IPS-15b (cell line): ENCODE measurements around the gene PLA2G4F.
A peak's percentile ranks its signal among the peaks of the same experiment; 100 is the strongest.

ENCODE experiments used
- H3K27me3 ChIP-seq: one replicate; pipeline ENCODE4 v1.6.1; 2013; ENCODE audit warnings: low read length; ENCODE audit not compliant: control insufficient read depth, insufficient read depth
- H3K36me3 ChIP-seq: one replicate; pipeline ENCODE4 v1.6.1; 2013; ENCODE audit warnings: low read length; ENCODE audit not compliant: control insufficient read depth, insufficient read depth
- H3K4me1 ChIP-seq: one replicate; pipeline ENCODE4 v1.6.1; 2013; ENCODE audit warnings: mild to moderate bottlenecking, low read length; ENCODE audit not compliant: control insufficient read depth, insufficient read depth
- H3K4me3 ChIP-seq: one replicate; pipeline ENCODE4 v1.5.1; 2013; ENCODE audit warnings: low read depth, low read length
- H3K9ac ChIP-seq: one replicate; pipeline ENCODE4 v1.6.1; 2013; ENCODE audit warnings: low read depth, mild to moderate bottlenecking, low read length
- H3K9me3 ChIP-seq: one replicate; pipeline ENCODE4 v1.6.1; 2013; ENCODE audit warnings: mild to moderate bottlenecking, low read length; ENCODE audit not compliant: control insufficient read depth, insufficient read depth

The PLA2G4F gene

DNA sequence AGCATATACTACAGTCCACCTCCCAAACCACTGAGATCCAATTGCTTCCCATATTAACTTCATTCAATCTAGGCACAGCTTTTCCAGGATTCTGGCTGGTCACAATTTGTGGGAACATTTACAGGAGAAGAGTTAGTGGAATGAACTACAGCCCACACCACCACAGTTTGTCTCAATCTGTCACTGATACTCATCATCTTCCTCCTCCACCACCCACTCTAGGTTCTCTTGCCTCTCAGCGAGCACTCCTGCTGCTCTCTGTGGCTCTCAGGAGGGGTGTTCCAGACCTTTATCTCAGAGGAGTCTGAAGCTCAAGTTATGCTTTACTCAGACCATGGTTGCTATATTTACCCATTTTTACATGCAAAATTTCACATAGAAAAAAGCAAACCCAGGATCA is 36.2 kb downstream of the PLA2G4F start:
- Histone ChIP-seq H3K4me3 (no peak overlapping the region), H3K27me3 (no peaks in the 10 kb centered on the region), H3K4me1 (peaks cover 5% of the 10 kb centered on the region), H3K9me3 (no peaks in the 10 kb centered on the region), H3K36me3 (no peaks in the 10 kb centered on the region), H3K9ac (no peak overlapping the region)

GRCh38 chr15:42119446-42119760 is 37.0 kb downstream of the PLA2G4F start:
- Histone ChIP-seq H3K36me3 (no peaks in the 10 kb centered on the region), H3K4me3 (no peak overlapping the region), H3K9ac (no peak overlapping the region), H3K4me1 (peaks cover 5% of the 10 kb centered on the region), H3K27me3 (no peaks in the 10 kb centered on the region), H3K9me3 (no peaks in the 10 kb centered on the region)

DNA sequence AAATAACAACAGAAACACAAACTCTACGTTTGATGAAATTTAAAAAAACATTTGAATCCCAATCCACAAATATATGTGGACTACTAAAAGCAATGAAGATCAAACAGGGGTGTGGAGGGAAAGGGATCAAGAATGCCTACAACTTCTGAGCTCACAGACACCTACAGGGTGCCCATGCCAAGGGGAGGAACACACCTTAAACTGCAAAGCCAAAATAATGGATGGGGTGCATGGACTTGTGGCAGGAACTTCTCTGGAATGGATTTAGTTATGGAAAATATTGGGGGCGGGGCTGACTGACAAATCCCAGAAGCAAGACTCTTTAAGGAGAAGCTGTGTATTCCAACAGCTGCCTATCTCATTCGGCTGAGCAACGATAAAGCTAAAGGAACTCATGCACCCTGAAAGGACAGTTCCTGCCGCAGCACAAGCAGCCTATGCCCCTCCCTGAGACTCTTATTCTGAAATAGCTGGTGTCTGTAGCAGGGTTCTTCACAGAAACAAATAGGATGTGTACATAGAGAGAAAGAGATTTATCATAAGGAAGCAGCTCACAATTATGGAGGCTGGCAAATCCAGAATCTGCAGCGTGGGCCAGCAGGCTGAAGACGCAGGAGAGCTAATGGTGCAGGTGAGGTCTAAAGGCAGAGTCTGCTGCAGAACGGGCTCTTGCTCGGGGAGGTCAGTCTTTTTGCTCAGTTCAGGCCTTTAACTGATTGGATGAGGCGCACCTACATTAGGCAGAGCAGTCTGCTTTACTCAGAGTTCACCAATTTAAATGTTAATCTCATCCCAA is 37.6 kb downstream of the PLA2G4F start:
- H3K4me3 ChIP-seq = peak overlapping the region; percentile 18
- H3K27me3 ChIP-seq = no peaks in the 10 kb centered on the region

DNA sequence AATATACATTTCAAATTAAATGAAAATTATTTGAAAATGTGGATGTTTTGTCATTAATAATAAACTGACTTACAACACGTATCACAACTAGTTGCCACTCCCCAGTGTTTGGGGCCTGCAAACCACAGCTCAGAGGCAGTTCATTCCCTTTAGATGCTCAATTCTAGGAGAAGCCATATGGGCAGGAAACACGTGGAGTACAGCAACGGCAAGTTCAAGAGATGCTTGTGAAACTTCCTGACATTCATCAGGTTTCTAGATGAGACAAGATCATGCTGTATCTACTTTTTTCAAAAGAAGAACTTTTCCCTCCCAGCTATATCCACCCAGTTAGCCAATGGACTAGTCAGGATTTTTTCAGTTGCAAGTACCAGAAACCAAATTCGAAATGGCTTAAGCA is 44.5 kb downstream of the PLA2G4F start:
- Histone ChIP-seq H3K4me3 (no peak overlapping the region), H3K9ac (no peak overlapping the region), H3K36me3 (no peaks in the 10 kb centered on the region), H3K4me1 (no peaks in the 10 kb centered on the region), H3K27me3 (no peaks in the 10 kb centered on the region), H3K9me3 (no peaks in the 10 kb centered on the region)

More for the DNA sequence above, 37.6 kb downstream of the PLA2G4F start:
- Histone ChIP-seq H3K4me1 (peaks cover 5% of the 10 kb centered on the region), H3K36me3 (no peaks in the 10 kb centered on the region), H3K9me3 (no peaks in the 10 kb centered on the region), H3K9ac (no peak overlapping the region)

- no peak overlapping the region for H3K9ac ChIP-seq
- no peak overlapping the region for H3K4me3 ChIP-seq
- H3K27me3 ChIP-seq = no peaks in the 10 kb centered on the region
- no peaks in the 10 kb centered on the region for H3K9me3 ChIP-seq
- no peaks in the 10 kb centered on the region for H3K4me1 ChIP-seq
- no peaks in the 10 kb centered on the region for H3K36me3 ChIP-seq
Measured at GRCh38 chr15:42110367-42110766, 46.1 kb downstream of the PLA2G4F start.

GRCh38 chr15:42108806-42109205 is 47.6 kb downstream of the PLA2G4F start:
- Histone ChIP-seq H3K9ac (no peak overlapping the region), H3K36me3 (no peaks in the 10 kb centered on the region), H3K4me1 (no peaks in the 10 kb centered on the region), H3K27me3 (no peaks in the 10 kb centered on the region), H3K4me3 (no peak overlapping the region), H3K9me3 (no peaks in the 10 kb centered on the region)

DNA sequence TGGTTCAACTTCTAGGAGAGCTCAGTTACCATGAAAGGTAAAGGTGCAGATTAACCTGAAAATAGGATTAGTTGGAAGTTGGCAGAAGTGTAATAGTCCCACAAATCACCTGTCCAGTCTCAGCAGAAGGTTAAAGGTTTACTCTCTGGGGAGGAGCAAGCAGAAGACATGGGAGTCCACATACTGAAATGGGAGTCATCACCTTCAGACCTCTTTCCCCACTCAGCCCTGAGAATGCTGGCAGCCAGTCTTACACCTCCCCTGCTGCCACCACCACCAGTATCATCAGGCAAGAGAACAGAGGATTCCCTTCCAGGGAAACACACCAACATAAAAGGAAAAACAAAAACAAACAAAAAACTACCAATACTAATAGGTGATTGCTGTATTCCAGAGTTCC is 48.2 kb downstream of the PLA2G4F start:
- H3K9ac ChIP-seq = no peak overlapping the region
- H3K36me3 ChIP-seq = no peaks in the 10 kb centered on the region
- no peak overlapping the region for H3K4me3 ChIP-seq
- no peaks in the 10 kb centered on the region for H3K4me1 ChIP-seq
- no peaks in the 10 kb centered on the region for H3K9me3 ChIP-seq
- no peaks in the 10 kb centered on the region for H3K27me3 ChIP-seq

DNA sequence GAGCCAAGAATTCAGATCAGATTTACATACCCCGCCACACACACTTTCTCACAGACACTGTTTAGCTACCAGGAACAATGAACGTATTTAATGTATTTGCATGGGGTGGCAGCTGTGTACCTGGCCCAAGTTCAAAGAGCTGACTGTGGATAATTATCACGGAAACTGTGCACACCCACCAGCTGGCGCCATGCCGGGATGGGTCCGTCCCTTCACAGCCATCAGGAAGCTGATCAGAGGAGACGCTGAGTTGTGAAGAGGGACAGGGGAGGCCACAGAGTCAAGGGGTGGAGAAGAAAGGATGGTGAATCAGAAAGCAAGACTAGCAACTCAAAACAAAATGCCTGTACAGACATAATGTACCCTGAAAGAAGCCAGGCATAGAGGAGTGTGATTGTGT is 49.0 kb downstream of the PLA2G4F start:
- Histone ChIP-seq H3K4me3 (no peak overlapping the region), H3K9ac (no peak overlapping the region), H3K4me1 (no peaks in the 10 kb centered on the region), H3K36me3 (no peaks in the 10 kb centered on the region), H3K27me3 (no peaks in the 10 kb centered on the region), H3K9me3 (no peaks in the 10 kb centered on the region)

- Histone ChIP-seq H3K9ac (no peak overlapping the region), H3K36me3 (no peaks in the 10 kb centered on the region), H3K27me3 (no peaks in the 10 kb centered on the region), H3K4me3 (no peak overlapping the region), H3K4me1 (no peaks in the 10 kb centered on the region), H3K9me3 (no peaks in the 10 kb centered on the region)
Measured at GRCh38 chr15:42106288-42106687, 50.1 kb downstream of the PLA2G4F start.

DNA sequence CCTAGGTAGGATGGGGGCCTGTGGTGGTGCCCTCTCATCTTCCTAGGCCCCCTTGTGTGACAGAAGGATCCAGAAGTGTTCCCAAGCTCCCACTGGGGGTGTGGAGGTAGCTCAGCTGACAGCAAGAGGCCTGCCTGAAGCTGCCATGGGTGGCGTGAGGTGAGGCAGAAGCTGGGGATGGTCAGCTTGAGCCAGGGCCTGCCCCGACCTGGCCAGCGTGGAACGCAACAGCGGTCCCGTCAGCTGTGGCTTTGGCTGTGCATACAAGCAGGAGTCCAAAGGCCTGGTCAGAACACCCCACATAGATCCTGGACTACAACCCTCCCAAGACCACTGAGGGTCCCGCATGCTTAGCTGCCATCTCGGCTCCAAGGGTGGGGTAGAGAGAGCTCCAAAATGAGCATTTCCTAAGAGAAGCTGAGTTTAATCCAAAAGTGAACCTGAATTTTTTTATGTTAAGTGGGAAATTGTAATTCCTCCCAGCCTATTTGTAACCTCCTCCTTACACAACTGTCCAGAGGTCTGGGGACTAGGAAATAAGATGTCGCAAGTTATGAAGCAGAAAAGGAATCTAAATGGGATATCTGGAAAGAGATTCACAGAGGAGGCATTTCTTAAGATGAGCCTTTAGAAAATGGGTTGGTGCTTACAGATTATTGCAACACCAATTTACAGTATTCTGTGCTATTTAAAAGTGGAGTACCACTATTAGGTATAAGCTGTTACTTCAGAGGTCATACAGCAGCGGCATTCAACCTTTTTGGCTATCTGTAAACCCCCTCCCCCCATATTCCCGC is 52.1 kb downstream of the PLA2G4F start:
- no peaks in the 10 kb centered on the region for H3K36me3 ChIP-seq
- no peak overlapping the region for H3K4me3 ChIP-seq
- H3K4me1 ChIP-seq = no peaks in the 10 kb centered on the region
- H3K9ac ChIP-seq = no peak overlapping the region
- H3K27me3 ChIP-seq = no peaks in the 10 kb centered on the region
- no peaks in the 10 kb centered on the region for H3K9me3 ChIP-seq

- Histone ChIP-seq H3K9me3 (no peaks in the 10 kb centered on the region), H3K4me3 (no peak overlapping the region), H3K4me1 (no peaks in the 10 kb centered on the region), H3K27me3 (no peaks in the 10 kb centered on the region), H3K9ac (no peak overlapping the region), H3K36me3 (no peaks in the 10 kb centered on the region)
Measured at GRCh38 chr15:42102646-42103235, 53.7 kb downstream of the PLA2G4F start.

DNA sequence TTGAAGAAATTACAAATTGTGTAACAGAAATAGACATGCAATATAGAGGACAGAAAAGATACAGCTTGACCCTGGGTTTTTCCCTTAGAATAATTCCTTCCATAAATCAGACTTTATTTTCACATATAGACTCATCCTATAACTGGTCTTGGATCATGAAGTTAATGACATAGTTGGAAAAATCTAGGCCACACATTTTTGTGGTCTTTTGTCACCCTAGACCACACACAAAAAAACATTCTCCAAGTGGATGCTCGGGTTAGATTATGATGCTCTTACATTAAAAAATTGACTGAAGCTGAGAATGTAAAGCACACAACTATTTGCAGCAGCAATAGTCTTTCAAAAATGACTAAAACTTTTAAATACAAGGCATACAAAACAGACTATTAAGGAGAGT is 54.6 kb downstream of the PLA2G4F start:
- no peaks in the 10 kb centered on the region for H3K27me3 ChIP-seq
- no peaks in the 10 kb centered on the region for H3K9me3 ChIP-seq
- H3K4me1 ChIP-seq = no peaks in the 10 kb centered on the region
- no peak overlapping the region for H3K4me3 ChIP-seq
- no peaks in the 10 kb centered on the region for H3K36me3 ChIP-seq
- H3K9ac ChIP-seq = no peak overlapping the region
